ENCODE measurements around the gene FXYD4.

The FXYD4 gene

DNA sequence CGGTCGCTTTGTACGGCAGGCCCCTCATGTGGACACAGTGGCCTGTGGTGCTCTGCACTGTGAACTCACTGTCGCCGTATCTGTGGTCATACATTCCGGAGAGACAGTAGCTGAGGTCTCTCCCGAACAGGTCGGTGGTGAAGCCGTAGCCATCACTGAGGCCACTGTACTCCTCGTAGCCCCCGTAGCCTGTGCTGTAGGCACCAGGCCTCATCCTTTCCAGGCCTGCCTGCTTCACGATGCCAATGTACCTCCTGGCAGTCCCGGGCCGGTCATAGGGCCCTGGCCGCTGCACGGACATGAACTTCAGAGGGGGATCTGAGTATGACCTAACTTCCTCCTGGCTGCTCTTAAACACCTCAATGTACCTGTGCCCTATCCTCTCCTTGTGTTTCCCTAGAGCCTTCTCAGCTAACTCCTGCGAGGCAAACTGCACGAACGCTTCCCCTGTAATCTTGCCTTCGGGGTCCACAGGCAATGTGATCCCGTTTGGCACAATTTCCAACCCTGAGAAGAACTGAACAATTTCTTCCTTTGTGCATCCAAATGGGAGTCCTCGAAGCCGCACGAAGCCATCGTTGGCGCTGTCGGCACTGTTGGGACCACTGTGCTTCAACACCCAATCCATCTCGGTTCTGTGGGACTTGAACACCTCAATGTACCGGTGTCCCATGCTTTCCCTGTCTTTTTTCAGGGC is 15.7 kb downstream of the FXYD4 start:
- in situ Hi-C loops (cut with MboI; ENCODE audit: low sequenced_read_pairs, unreplicated experiment): no loop called here
- TF ChIP-seq, protein P1, sequence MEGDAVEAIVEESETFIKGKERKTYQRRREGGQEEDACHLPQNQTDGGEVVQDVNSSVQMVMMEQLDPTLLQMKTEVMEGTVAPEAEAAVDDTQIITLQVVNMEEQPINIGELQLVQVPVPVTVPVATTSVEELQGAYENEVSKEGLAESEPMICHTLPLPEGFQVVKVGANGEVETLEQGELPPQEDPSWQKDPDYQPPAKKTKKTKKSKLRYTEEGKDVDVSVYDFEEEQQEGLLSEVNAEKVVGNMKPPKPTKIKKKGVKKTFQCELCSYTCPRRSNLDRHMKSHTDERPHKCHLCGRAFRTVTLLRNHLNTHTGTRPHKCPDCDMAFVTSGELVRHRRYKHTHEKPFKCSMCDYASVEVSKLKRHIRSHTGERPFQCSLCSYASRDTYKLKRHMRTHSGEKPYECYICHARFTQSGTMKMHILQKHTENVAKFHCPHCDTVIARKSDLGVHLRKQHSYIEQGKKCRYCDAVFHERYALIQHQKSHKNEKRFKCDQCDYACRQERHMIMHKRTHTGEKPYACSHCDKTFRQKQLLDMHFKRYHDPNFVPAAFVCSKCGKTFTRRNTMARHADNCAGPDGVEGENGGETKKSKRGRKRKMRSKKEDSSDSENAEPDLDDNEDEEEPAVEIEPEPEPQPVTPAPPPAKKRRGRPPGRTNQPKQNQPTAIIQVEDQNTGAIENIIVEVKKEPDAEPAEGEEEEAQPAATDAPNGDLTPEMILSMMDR (IDR thresholded peaks at IDR 0.05; ENCODE audit: borderline replicate concordance, control extremely low read depth, extremely low read depth, insufficient read depth, missing control alignments): no peak
- DNase-seq (ENCODE audit: low spot score): no peak

DNA sequence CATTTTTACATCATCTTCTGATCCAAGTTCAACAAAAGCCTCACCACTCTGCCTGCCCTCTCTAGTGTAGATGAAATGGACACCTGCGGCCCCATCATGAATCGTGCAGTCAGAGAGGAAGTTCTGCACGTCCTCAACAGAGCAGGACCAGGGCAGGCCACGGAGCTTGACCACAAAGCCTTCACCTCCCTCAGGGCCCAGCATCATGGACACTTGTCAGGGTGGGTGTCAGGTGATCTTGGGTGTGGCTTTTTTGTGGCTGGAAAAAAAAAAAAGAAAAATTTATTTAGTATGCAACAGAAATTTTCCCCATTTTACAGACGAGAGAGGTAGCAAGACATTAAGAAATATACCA is 16.2 kb downstream of the FXYD4 start:
- DNase-seq (ENCODE audit: low spot score): no peak

DNA sequence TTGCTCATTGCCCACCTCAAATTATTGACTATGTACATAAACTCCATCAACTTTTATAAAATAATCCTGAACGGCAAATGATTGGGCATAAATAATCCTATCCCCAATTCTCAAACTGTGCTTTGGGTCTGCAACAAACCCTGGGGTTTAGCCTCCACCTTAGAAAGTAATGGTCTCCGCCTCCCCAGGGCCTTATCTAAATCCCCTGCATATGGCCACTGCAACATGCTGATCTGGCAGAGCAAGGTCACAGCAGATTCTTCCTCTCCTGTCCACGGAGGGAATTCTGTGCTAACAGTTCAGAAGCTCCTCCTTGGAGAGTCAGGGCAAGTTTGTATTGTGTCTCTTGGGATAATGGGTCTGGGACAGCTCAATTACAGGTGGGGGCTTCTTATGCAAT is 18.4 kb downstream of the FXYD4 start:
- in situ Hi-C loops (cut with MboI; ENCODE audit: low sequenced_read_pairs, unreplicated experiment): no loop called here
- no peak for DNase-seq (ENCODE audit: low spot score)
- TF ChIP-seq, protein P1 (IDR thresholded peaks at IDR 0.05; ENCODE audit: borderline replicate concordance, control extremely low read depth, extremely low read depth, insufficient read depth, missing control alignments): no peak

More for the DNA sequence above, 16.2 kb downstream of the FXYD4 start:
- in situ Hi-C loops (cut with MboI; ENCODE audit: low sequenced_read_pairs, unreplicated experiment): no loop called here
- TF ChIP-seq, protein P1 (IDR thresholded peaks at IDR 0.05; ENCODE audit: borderline replicate concordance, control extremely low read depth, extremely low read depth, insufficient read depth, missing control alignments): no peak

DNA sequence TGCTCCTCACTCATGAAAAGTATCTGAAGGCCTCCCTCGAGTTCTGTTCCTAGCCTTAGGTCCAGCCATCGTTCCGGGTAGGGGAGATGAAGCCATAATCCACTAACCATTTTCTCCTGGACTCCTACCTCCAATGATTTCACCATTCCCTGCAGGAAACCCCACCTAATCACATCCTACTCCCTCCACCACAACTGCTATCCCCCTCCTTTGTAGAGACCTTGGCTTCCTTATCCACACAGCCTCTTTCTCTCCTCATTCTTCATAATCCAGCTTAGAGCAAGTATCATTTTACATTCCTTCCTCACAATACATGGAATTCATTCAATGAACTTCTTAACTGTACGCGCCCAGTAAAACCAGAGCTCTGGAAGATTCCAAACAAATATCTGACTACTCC is 18.9 kb downstream of the FXYD4 start:
- no peak for DNase-seq (ENCODE audit: low spot score)
- TF ChIP-seq, protein P1 (IDR thresholded peaks at IDR 0.05; ENCODE audit: borderline replicate concordance, control extremely low read depth, extremely low read depth, insufficient read depth, missing control alignments): no peak
- in situ Hi-C loops (cut with MboI; ENCODE audit: low sequenced_read_pairs, unreplicated experiment): no loop called here

- TF ChIP-seq, protein P1 (IDR thresholded peaks at IDR 0.05; ENCODE audit: borderline replicate concordance, control extremely low read depth, extremely low read depth, insufficient read depth, missing control alignments): peak; percentile 28
- in situ Hi-C loops (cut with MboI; ENCODE audit: low sequenced_read_pairs, unreplicated experiment): no loop called here
- no peak for DNase-seq (ENCODE audit: low spot score)
These were observed 19.3 kb downstream of the FXYD4 start for GRCh38 chr10:43390759-43391158.

- TF ChIP-seq, protein P1 (IDR thresholded peaks at IDR 0.05; ENCODE audit: borderline replicate concordance, control extremely low read depth, extremely low read depth, insufficient read depth, missing control alignments): no peak
- DNase-seq (ENCODE audit: low spot score): no peak
- in situ Hi-C loops (cut with MboI; ENCODE audit: low sequenced_read_pairs, unreplicated experiment): no loop called here
These were observed 20.1 kb downstream of the FXYD4 start for GRCh38 chr10:43391496-43391895.
